ENCODE measurements around the gene ANP32E.

Gene ANP32E

GRCh38 chr1:150259758-150260669 is 24.1 kb upstream of the ANP32E start:
- no peak overlapping the region for H3K4me3 ChIP-seq (ENCODE audit: low read depth, low read length)
- H3K9me3 ChIP-seq (ENCODE audit: severe bottlenecking) = peaks cover 2% of the 10 kb centered on the region
- H3K27me3 ChIP-seq (ENCODE audit: insufficient read depth, low read depth, severe bottlenecking) = no peaks in the 10 kb centered on the region
- no peak for TF ChIP-seq CTCF (IDR thresholded peaks at IDR 0.05; ENCODE audit: low read depth, low read length)
- peak overlapping the region; percentile 16; the same call in 1 of the 2 replicates for H3K27ac ChIP-seq
- H3K36me3 ChIP-seq = peaks cover 9% of the 10 kb centered on the region
- peak; percentile 45 for DNase-seq

- no peak overlapping the region for H3K27ac ChIP-seq
- TF ChIP-seq CTCF (IDR thresholded peaks at IDR 0.05; ENCODE audit: low read depth, low read length) = no peak
- DNase-seq = no peak
- peaks cover 2% of the 10 kb centered on the region for H3K9me3 ChIP-seq (ENCODE audit: severe bottlenecking)
- H3K4me3 ChIP-seq (ENCODE audit: low read depth, low read length) = no peak overlapping the region
- H3K27me3 ChIP-seq (ENCODE audit: insufficient read depth, low read depth, severe bottlenecking) = no peaks in the 10 kb centered on the region
- H3K36me3 ChIP-seq = peaks cover 1% of the 10 kb centered on the region
Observed at GRCh38 chr1:150259217-150259616, 23.3 kb upstream of the ANP32E start.

GRCh38 chr1:150257624-150258585 is 22.0 kb upstream of the ANP32E start, which contains the start of gene CA14:
TSS of gene CA14 (plus strand) at chr1:150257774. CDS start at chr1:150258129, 355 bp downstream.
- peaks cover 2% of the 10 kb centered on the region for H3K9me3 ChIP-seq (ENCODE audit: severe bottlenecking)
- TF ChIP-seq CTCF (IDR thresholded peaks at IDR 0.05; ENCODE audit: low read depth, low read length) = no peak
- no peaks in the 10 kb centered on the region for H3K36me3 ChIP-seq
- peak within 1 kb of the TSS; percentile 44; the same call in 1 of the 2 replicates for H3K4me3 ChIP-seq (ENCODE audit: low read depth, low read length)
- no peaks in the 10 kb centered on the region for H3K27me3 ChIP-seq (ENCODE audit: insufficient read depth, low read depth, severe bottlenecking)
- DNase-seq = no peak
- H3K27ac ChIP-seq = no peak within 1 kb of the TSS; the same call in 1 of the 2 replicates

GRCh38 chr1:150256554-150257341 is 20.8 kb upstream of the ANP32E start:
- Histone ChIP-seq H3K4me3 (ENCODE audit: low read depth, low read length) (peak overlapping the region; percentile 44), H3K36me3 (no peaks in the 10 kb centered on the region), H3K27me3 (ENCODE audit: insufficient read depth, low read depth, severe bottlenecking) (no peaks in the 10 kb centered on the region), H3K9me3 (ENCODE audit: severe bottlenecking) (peaks cover 2% of the 10 kb centered on the region), H3K27ac (no peak overlapping the region; the same call in 1 of the 2 replicates)
- no peak for TF ChIP-seq CTCF (IDR thresholded peaks at IDR 0.05; ENCODE audit: low read depth, low read length)
- DNase-seq = peak; percentile 51

GRCh38 chr1:150256198-150256553 is 20.3 kb upstream of the ANP32E start:
- no peak for TF ChIP-seq CTCF (IDR thresholded peaks at IDR 0.05; ENCODE audit: low read depth, low read length)
- Histone ChIP-seq H3K36me3 (no peaks in the 10 kb centered on the region), H3K9me3 (ENCODE audit: severe bottlenecking) (peaks cover 2% of the 10 kb centered on the region), H3K27me3 (ENCODE audit: insufficient read depth, low read depth, severe bottlenecking) (no peaks in the 10 kb centered on the region), H3K27ac (no peak overlapping the region; the same call in 1 of the 2 replicates), H3K4me3 (ENCODE audit: low read depth, low read length) (peak overlapping the region; percentile 44)
- DNase-seq = no peak

All from WERI-Rb-1 (cell line).